IPS-NIHi11 (cell line): ENCODE measurements around the gene FRRS1.

Experiments
- DNase-seq: peaks from one replicate; pipeline ENCODE4 v3.0.0; 2012; ENCODE audit warnings: mixed read lengths, low spot score

FRRS1 gene

GRCh38 chr1:99675994-99676393, 90.4 kb downstream of the FRRS1 start:
- no peak for DNase-seq

- DNase-seq: no peak
These were observed 91.1 kb downstream of the FRRS1 start for GRCh38 chr1:99675292-99675691.

- DNase-seq: no peak
These were observed 92.0 kb downstream of the FRRS1 start for GRCh38 chr1:99674115-99675064.

DNA sequence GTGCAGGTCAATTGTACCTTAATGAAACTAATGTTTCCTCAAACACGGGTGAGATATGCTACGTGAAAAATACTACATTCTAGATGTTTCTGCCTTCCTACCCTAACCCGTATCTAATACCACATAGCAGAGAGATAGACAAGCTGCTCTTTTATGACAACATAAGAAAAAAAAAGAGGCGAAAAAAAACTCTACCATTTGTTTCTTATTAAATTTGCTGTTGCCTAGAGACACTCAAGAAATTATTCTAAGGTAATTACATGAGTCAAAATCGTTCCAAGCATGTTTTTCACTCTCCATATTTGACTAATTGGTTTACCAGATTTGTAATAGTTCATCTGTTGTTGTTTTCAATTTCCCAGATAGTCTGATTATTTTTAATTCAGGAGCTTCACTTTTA, 93.1 kb downstream of the FRRS1 start:
- no peak for DNase-seq

DNA sequence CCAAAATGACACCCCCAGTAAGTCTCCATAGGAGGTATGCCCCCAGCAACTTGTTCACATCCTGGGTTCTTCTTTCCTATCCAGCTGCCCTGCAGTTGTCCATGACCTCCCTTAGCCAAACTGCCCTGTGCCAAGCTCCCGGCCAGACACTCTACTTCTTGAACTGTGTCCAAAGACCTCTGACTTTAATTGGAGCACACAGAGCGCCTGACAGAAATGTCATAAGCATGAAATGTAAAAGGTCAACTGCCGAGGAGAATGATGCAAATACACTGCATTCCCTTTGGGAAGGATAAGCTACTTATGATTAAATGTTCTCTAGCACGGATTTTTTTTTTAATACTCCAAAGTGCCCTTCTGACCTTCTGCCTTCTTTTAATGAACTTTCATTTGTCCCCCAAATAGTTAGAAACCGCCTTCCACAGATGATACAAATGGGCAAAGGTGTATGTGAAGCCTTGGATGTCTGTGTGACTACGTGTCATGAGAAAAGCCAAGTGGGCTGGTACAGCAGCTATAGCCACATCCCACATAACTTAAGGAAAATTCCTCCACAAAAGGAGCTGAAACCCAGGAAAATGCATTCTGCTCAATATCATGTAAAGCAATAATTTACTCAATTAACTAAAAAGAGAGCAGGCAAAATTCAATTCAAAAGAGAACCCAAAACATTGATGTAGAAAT, 93.8 kb downstream of the FRRS1 start:
- DNase-seq: no peak

DNA sequence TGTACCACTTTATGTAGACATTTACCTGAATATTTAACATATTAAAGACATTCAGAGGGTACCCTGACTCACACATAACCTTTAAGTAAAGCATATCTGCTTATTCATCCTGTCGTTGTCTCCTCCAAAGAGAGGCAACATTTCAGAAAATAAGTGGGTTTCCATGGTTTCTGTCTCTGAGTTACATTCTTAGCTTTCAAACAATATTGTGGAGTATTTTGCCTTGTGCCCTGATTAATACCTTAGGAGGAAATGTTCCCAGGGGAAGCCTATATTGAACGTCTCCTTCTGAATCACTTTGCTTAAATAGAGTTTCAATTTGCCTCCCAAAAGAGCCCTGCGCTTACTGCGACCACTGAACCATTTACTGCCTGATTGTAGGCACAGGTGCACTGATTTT, 94.4 kb downstream of the FRRS1 start:
- DNase-seq: no peak

DNA sequence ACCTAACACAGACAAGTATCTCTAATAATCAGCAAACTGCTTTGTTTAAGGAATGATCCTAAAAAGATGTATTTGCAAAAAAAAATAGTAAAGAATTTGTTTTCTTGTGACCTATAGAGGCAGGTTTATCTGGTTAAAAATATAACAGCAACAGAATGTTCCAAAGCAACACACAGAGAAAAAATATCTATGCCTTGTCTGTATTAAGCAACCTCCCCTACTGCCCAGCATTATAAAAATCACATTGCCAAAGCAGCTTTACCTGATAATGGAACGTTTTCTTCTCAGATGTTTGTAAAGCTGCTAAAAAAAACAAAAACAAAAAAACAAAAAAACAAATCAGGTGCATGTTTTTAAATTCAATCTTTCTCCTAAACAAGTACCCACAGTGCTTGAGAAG, 95.9 kb downstream of the FRRS1 start:
- no peak for DNase-seq

GRCh38 chr1:99669821-99670220, 96.6 kb downstream of the FRRS1 start:
- no peak for DNase-seq

- no peak for DNase-seq
These were observed 97.1 kb downstream of the FRRS1 start for GRCh38 chr1:99669376-99669775.

DNA sequence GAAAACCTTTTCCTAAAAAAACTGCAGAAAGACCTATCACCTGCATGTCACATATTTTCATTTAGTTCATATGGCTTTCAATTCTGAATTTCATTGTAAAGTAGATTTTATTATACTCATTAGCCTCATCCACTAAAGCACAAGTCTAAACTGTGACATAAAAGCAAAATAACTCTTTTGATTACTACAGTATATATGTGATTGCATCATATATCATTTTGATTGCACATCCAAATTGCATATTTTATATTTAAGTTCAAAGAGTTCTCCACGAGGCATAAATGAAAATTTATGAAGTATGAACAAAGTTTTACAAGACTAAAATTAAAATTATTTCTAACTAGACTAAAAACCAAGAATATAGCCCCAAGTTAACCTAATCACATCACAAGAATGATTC, 101.2 kb downstream of the FRRS1 start:
- DNase-seq: no peak

DNA sequence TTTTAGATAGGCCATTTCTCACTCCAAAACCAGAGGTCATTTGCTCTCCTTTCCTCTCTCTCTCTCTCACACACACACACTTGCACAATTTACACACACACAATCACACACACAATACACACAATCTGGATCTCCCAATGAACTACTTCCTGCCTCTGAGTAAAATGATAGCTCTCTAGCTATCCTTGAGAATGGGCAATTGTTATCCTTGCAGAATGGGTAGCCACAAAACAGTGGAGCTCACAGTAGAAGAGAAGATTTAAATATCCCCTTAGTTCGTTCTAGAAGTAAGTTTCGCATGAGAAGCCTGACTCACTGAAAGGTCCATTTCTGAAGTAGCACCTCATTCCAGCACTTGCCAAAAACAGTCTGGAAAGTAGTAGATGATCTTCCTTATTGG, 102.9 kb downstream of the FRRS1 start:
- no peak for DNase-seq

DNA sequence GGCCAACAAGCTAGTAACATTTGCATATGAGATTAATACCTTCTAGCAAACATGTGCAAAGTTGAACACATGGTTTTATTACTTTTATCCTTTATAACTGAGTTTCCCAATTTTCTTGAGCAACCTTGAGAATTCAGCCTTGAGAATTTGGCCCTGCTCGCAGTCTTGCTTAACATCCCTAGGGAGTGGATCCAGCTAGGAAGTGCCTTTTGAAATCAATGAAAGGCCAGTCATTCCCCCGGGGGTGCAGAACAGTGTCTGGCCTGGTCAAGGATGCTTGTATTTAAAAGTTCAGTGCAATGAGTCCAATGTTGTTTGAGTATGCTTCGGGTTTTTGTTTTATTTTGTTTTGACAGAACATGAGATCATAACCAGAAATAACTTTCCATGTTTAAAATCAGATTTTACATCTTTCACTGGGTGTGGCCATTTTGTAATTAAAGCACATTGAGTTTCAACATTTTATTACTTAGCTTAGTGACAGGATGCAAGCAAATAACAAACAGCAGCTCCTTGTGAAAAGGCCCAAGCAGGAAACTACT, 103.8 kb downstream of the FRRS1 start:
- DNase-seq: no peak

- DNase-seq: no peak
These were observed 104.7 kb downstream of the FRRS1 start for GRCh38 chr1:99661780-99662179.

DNA sequence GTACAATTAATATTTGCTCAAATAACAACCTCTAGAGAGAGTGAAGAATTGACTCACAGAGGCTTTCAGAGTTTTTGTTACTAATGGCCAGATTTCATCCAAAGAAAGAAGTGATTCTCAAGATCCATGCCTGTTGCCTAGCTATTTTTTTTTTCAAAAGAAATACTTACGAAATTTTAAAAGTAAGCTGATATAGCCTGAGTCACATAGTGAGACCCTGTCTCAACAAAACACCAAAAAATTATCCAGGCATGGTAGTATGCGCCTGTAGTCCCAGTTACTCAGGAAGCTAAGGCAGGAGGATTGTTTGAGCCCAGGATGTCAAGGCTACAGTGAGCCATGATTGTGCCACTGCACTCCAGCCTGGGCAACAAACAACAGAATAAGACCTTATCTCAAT, 105.9 kb downstream of the FRRS1 start:
- no peak for DNase-seq

GRCh38 chr1:99659755-99660210, 106.7 kb downstream of the FRRS1 start:
- no peak for DNase-seq
